ENCODE data around the gene GAST. TPM values are rescaled to one million over a fixed set of nuclear protein-coding genes. Genes with fewer than 3 reads are reported as not detected.
"Not testable (repeated sequence)": the region's sequence is repeated elsewhere in the genome, so short reads cannot be mapped to it uniquely, and the experiment has no call there.

The GAST gene
- not detected for total RNA-seq

- no peak for DNase-seq (ENCODE audit: low read depth in 2 of 3, low spot score in 2 of 3)
Measured at GRCh38 chr17:41711669-41712400, at the start of gene GAST. GAST (plus strand) TSS chr17:41712331; CDS start chr17:41715437, 3,106 bp downstream.

- no peak for DNase-seq (ENCODE audit: low read depth in 2 of 3, low spot score in 2 of 3)
Measured at GRCh38 chr17:41663451-41664171, 48.5 kb upstream of the GAST start.

GRCh38 chr17:41664172-41664457 is 48.0 kb upstream of the GAST start:
- no peak for DNase-seq (ENCODE audit: low read depth in 2 of 3, low spot score in 2 of 3)

GRCh38 chr17:41664587-41665565 is 47.3 kb upstream of the GAST start:
- no peak for DNase-seq (ENCODE audit: low read depth in 2 of 3, low spot score in 2 of 3)

- peak; percentile 84 to 90 (median 85) for DNase-seq (ENCODE audit: low read depth in 2 of 3, low spot score in 2 of 3)
Measured at GRCh38 chr17:41665566-41666236, 46.4 kb upstream of the GAST start.

- DNase-seq (ENCODE audit: low read depth in 2 of 3, low spot score in 2 of 3), result peak in 2 of 3 donors; percentile 60 to 71
Measured at GRCh38 chr17:41666237-41666641, 45.9 kb upstream of the GAST start.

- DNase-seq (ENCODE audit: low read depth in 2 of 3, low spot score in 2 of 3), result peak; percentile 70 to 85 (median 78)
Measured at GRCh38 chr17:41666708-41667279, 45.3 kb upstream of the GAST start.

GRCh38 chr17:41667280-41668041 is 44.7 kb upstream of the GAST start:
- no peak for DNase-seq (ENCODE audit: low read depth in 2 of 3, low spot score in 2 of 3)

- DNase-seq (ENCODE audit: low read depth in 2 of 3, low spot score in 2 of 3), result no peak
Measured at GRCh38 chr17:41672153-41672552, 40.0 kb upstream of the GAST start.

GRCh38 chr17:41675157-41676057 is 36.7 kb upstream of the GAST start:
- not testable (repeated sequence) for DNase-seq (ENCODE audit: low read depth in 2 of 3, low spot score in 2 of 3)

GRCh38 chr17:41676058-41676419 is 36.1 kb upstream of the GAST start:
- DNase-seq (ENCODE audit: low read depth in 2 of 3, low spot score in 2 of 3), result no peak

- DNase-seq (ENCODE audit: low read depth in 2 of 3, low spot score in 2 of 3), result peak in 1 of 3 donors; percentile 32
Measured at GRCh38 chr17:41678411-41678906, 33.7 kb upstream of the GAST start.

- DNase-seq (ENCODE audit: low read depth in 2 of 3, low spot score in 2 of 3), result peak in 2 of 3 donors; percentile 91 to 96
Measured at GRCh38 chr17:41678907-41679739, 33.0 kb upstream of the GAST start.

GRCh38 chr17:41679740-41680425 is 32.2 kb upstream of the GAST start:
- DNase-seq (ENCODE audit: low read depth in 2 of 3, low spot score in 2 of 3), result no peak

- DNase-seq (ENCODE audit: low read depth in 2 of 3, low spot score in 2 of 3), result no peak
Measured at GRCh38 chr17:41680426-41681040, 31.6 kb upstream of the GAST start.

- no peak for DNase-seq (ENCODE audit: low read depth in 2 of 3, low spot score in 2 of 3)
Measured at GRCh38 chr17:41681776-41682175, 30.4 kb upstream of the GAST start.

Data from hematopoietic multipotent progenitor cell (in vitro differentiated cells).